Stimulated activated naive B cell treated with anti-CD40 and anti-IgM and Interleukin-4, amounts not matched to agents 10 μg/mL and 1 μg/mL and 100 μg/mL, for 72 hours (primary cell): Measurements from ENCODE around the gene RUNX3.

Source experiments
- ATAC-seq, 2 donors: fragments of 150-1000 bp; cut with Tn5 transposase; replicated peaks; 2 replicates each; pipeline ENCODE4 v1.10.0; 2021; ENCODE audit warnings: moderate library complexity in 1 of 2
- DNase-seq: peaks from one replicate; pipeline ENCODE4 v3.0.0; 2021
- H3K27ac Mint-ChIP-seq: one replicate; pipeline ENCODE4 v1.8.0; 2022; ENCODE audit warnings: mild to moderate bottlenecking, mixed read lengths
- H3K27me3 Mint-ChIP-seq, 2 donors: one replicate each; pipeline ENCODE4 v1.8.0; 2022; ENCODE audit warnings: mixed read lengths in 2 of 2
- H3K36me3 Mint-ChIP-seq, 2 donors: one replicate each; pipeline ENCODE4 v1.8.0; 2022; ENCODE audit warnings: mixed read lengths in 2 of 2, mild to moderate bottlenecking in 1 of 2
- H3K4me1 Mint-ChIP-seq, 2 donors: one replicate each; pipeline ENCODE4 v1.8.0; 2022; ENCODE audit warnings: mixed read lengths in 2 of 2, mild to moderate bottlenecking in 1 of 2
- H3K4me3 Mint-ChIP-seq, 2 donors: one replicate each; pipeline ENCODE4 v1.8.0; 2022; ENCODE audit warnings: mild to moderate bottlenecking in 2 of 2, mixed read lengths in 2 of 2, moderate library complexity in 1 of 2
- H3K9me3 Mint-ChIP-seq, 2 donors: one replicate each; pipeline ENCODE4 v1.8.0; 2022; ENCODE audit warnings: mixed read lengths in 2 of 2, mild to moderate bottlenecking in 1 of 2

Gene RUNX3

GRCh38 chr1:24934310-24935195, 4.5 kb upstream of the RUNX3 start:
- peaks cover 31 to 66% of the 10 kb centered on the region in 2 donors for H3K36me3 Mint-ChIP-seq
- DNase-seq (peak; percentile 27), ATAC-seq (peak in 1 of 2 donors; percentile 1)
- no peaks in the 10 kb centered on the region for H3K27me3 Mint-ChIP-seq
- H3K9me3 Mint-ChIP-seq: no peaks in the 10 kb centered on the region
- peak overlapping the region; percentile 85 for H3K27ac Mint-ChIP-seq
- peak overlapping the region; percentile 60 to 75 for H3K4me3 Mint-ChIP-seq
- H3K4me1 Mint-ChIP-seq: peaks cover 55 to 78% of the 10 kb centered on the region in 2 donors

- H3K4me3 Mint-ChIP-seq: peak overlapping the region; percentile 59 to 60
- H3K9me3 Mint-ChIP-seq: no peaks in the 10 kb centered on the region
- peaks cover 31 to 64% of the 10 kb centered on the region in 2 donors for H3K36me3 Mint-ChIP-seq
- no peak for ATAC-seq
- no peaks in the 10 kb centered on the region for H3K27me3 Mint-ChIP-seq
- peaks cover 50 to 78% of the 10 kb centered on the region in 2 donors for H3K4me1 Mint-ChIP-seq
- no peak for DNase-seq
- H3K27ac Mint-ChIP-seq: peak overlapping the region; percentile 90
Measured at GRCh38 chr1:24933468-24933867, 3.4 kb upstream of the RUNX3 start.

GRCh38 chr1:24932725-24933294, 2.7 kb upstream of the RUNX3 start:
- no peak for DNase-seq
- Mint-ChIP-seq H3K4me1 (peaks cover 47 to 74% of the 10 kb centered on the region in 2 donors), H3K27me3 (no peaks in the 10 kb centered on the region), H3K36me3 (peaks cover 31 to 64% of the 10 kb centered on the region in 2 donors), H3K9me3 (no peaks in the 10 kb centered on the region), H3K27ac (peak overlapping the region; percentile 90), H3K4me3 (peak overlapping the region; percentile 60 to 76)
- ATAC-seq: no peak

- Mint-ChIP-seq H3K9me3 (no peaks in the 10 kb centered on the region), H3K4me3 (peak overlapping the region; percentile 68 to 76), H3K4me1 (peaks cover 48 to 75% of the 10 kb centered on the region in 2 donors), H3K36me3 (peaks cover 34 to 66% of the 10 kb centered on the region in 2 donors), H3K27me3 (no peaks in the 10 kb centered on the region), H3K27ac (peak overlapping the region; percentile 90)
- ATAC-seq (peak; percentile 25 to 38), DNase-seq (peak; percentile 66)
Measured at GRCh38 chr1:24932284-24932683, 2.2 kb upstream of the RUNX3 start.

- Mint-ChIP-seq H3K36me3 (peaks cover 35 to 67% of the 10 kb centered on the region in 2 donors), H3K4me1 (peaks cover 49 to 75% of the 10 kb centered on the region in 2 donors), H3K9me3 (no peaks in the 10 kb centered on the region), H3K27ac (peak overlapping the region; percentile 69), H3K27me3 (no peaks in the 10 kb centered on the region), H3K4me3 (peak overlapping the region; percentile 66 to 90)
- ATAC-seq (no peak), DNase-seq (no peak)
Measured at GRCh38 chr1:24931468-24932231, 1.6 kb upstream of the RUNX3 start.

GRCh38 chr1:24931146-24931467, 1.0 kb upstream of the RUNX3 start:
- no peaks in the 10 kb centered on the region for H3K9me3 Mint-ChIP-seq
- ATAC-seq: no peak
- peaks cover 49 to 75% of the 10 kb centered on the region in 2 donors for H3K4me1 Mint-ChIP-seq
- H3K27me3 Mint-ChIP-seq: no peaks in the 10 kb centered on the region
- peak overlapping the region; percentile 82 to 90 for H3K4me3 Mint-ChIP-seq
- no peak for DNase-seq
- H3K27ac Mint-ChIP-seq: peak overlapping the region; percentile 95
- H3K36me3 Mint-ChIP-seq: peaks cover 38 to 68% of the 10 kb centered on the region in 2 donors

GRCh38 chr1:24929398-24930259, 447 bp downstream of the RUNX3 start:
- peaks cover 54 to 75% of the 10 kb centered on the region in 2 donors for H3K4me1 Mint-ChIP-seq
- peak overlapping the region; percentile 98 for H3K27ac Mint-ChIP-seq
- DNase-seq: peak; percentile 41

GRCh38 chr1:24928689-24929397, 1.2 kb downstream of the RUNX3 start:
- DNase-seq (peak; percentile 52), ATAC-seq (peak; percentile 12 to 13)
- Mint-ChIP-seq H3K27ac (peak overlapping the region; percentile 98), H3K27me3 (no peaks in the 10 kb centered on the region), H3K4me3 (peak overlapping the region; percentile 96 to 97), H3K4me1 (peaks cover 47 to 75% of the 10 kb centered on the region in 2 donors), H3K36me3 (peaks cover 45 to 66% of the 10 kb centered on the region in 2 donors), H3K9me3 (no peaks in the 10 kb centered on the region)

More at GRCh38 chr1:24929398-24930259, 447 bp downstream of the RUNX3 start:
- H3K9me3 Mint-ChIP-seq: no peaks in the 10 kb centered on the region
- peaks cover 48 to 73% of the 10 kb centered on the region in 2 donors for H3K36me3 Mint-ChIP-seq
- ATAC-seq: peak; percentile 22
- H3K4me3 Mint-ChIP-seq: peak overlapping the region; percentile 96 to 97
- H3K27me3 Mint-ChIP-seq: no peaks in the 10 kb centered on the region

GRCh38 chr1:24927988-24928688, 1.9 kb downstream of the RUNX3 start:
- no peak for DNase-seq

GRCh38 chr1:24927473-24927872, 2.6 kb downstream of the RUNX3 start:
- Mint-ChIP-seq H3K9me3 (no peaks in the 10 kb centered on the region), H3K4me1 (peaks cover 45 to 75% of the 10 kb centered on the region in 2 donors), H3K27ac (peak overlapping the region; percentile 98), H3K27me3 (no peaks in the 10 kb centered on the region), H3K4me3 (peak overlapping the region; percentile 96 to 97), H3K36me3 (peaks cover 56 to 68% of the 10 kb centered on the region in 2 donors)
- DNase-seq (no peak), ATAC-seq (no peak)

More at GRCh38 chr1:24927988-24928688, 1.9 kb downstream of the RUNX3 start:
- no peaks in the 10 kb centered on the region for H3K9me3 Mint-ChIP-seq
- H3K4me3 Mint-ChIP-seq: peak overlapping the region; percentile 96 to 97
- H3K27me3 Mint-ChIP-seq: no peaks in the 10 kb centered on the region
- ATAC-seq: no peak
- H3K4me1 Mint-ChIP-seq: peaks cover 47 to 75% of the 10 kb centered on the region in 2 donors
- peak overlapping the region; percentile 98 for H3K27ac Mint-ChIP-seq
- peaks cover 52 to 67% of the 10 kb centered on the region in 2 donors for H3K36me3 Mint-ChIP-seq

GRCh38 chr1:24926563-24927249, 3.4 kb downstream of the RUNX3 start:
- Mint-ChIP-seq H3K4me1 (peaks cover 49 to 77% of the 10 kb centered on the region in 2 donors), H3K27me3 (no peaks in the 10 kb centered on the region), H3K27ac (peak overlapping the region; percentile 56), H3K4me3 (peak overlapping the region; percentile 96 to 97), H3K9me3 (no peaks in the 10 kb centered on the region), H3K36me3 (peaks cover 60 to 72% of the 10 kb centered on the region in 2 donors)
- DNase-seq (no peak), ATAC-seq (no peak)

- peaks cover 63 to 72% of the 10 kb centered on the region in 2 donors for H3K36me3 Mint-ChIP-seq
- H3K4me1 Mint-ChIP-seq: peaks cover 50 to 77% of the 10 kb centered on the region in 2 donors
- no peaks in the 10 kb centered on the region for H3K27me3 Mint-ChIP-seq
- H3K27ac Mint-ChIP-seq: peak overlapping the region; percentile 88
- ATAC-seq: no peak
- peak overlapping the region; percentile 96 to 97 for H3K4me3 Mint-ChIP-seq
- DNase-seq: no peak
- H3K9me3 Mint-ChIP-seq: no peaks in the 10 kb centered on the region
Measured at GRCh38 chr1:24925963-24926362, 4.1 kb downstream of the RUNX3 start.
